OCI-LY7 (cell line): ENCODE data around the gene EFHD2.

Experiments used
- CTCF ChIP-seq: fragments of 200-600 bp; sonication (generic); conservative IDR thresholded peaks from 2 replicates; pipeline ENCODE4 v1.5.1; 2014; ENCODE audit warnings: mild to moderate bottlenecking, antibody characterized with exemption, low read length, moderate library complexity, mixed read lengths
- EZH2phosphoT487 ChIP-seq: fragments of 200-600 bp; sonication (generic); IDR thresholded peaks from 2 replicates; pipeline ENCODE4 v1.6.1; 2018; ENCODE audit warnings: low read depth, borderline replicate concordance, mild to moderate bottlenecking, mixed run types, antibody characterized with exemption, low read length, moderate library complexity, mixed read lengths

DNA sequence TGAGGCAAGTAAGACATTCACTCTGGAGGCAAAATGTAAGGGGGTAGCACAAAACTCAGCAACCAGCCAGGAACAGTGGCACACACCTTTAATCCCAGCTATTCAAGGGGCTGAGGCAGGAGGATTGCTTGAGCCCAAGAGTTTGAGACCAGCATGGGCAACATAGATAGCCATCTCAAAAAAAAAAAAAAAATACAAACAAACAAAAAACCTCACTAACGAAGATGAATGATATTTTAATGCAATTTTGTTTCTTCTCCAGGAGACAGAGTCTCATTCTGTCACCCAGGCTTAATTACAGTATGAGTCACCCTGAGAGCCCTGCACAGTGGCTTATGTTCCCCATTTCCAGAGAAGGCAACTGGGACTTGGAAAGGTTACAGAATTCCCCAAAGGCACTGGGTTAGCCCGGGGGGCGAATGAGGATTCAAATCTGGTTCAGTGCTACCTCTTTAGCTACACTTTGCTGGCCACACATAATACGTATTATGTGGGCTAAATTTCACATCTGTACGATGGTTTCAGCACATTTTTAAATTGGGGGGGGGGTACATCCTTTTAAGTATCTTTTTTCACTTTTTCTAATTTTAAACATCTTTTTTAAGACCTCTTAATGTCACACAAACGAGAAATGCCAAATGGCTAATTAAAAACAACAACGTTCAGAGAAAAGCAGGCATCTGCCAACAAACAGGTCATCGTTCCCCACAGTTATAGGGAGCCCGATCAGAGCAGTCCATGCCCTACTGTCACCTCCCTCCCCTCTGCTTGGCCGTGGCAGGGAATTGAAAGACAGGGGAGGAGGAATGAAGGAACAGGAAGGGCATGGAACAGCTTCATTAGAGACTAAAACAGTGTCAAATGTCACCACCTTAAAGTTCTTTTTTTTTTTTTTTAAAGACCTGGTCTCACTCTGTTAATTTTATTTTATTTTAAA, 50.4 kb downstream of the EFHD2 start:
- TF ChIP-seq CTCF (no peak), EZH2phosphoT487 (no peak)
